PC-3 (cell line): ENCODE data around the gene NUDT3.

Experiments used
- CTCF ChIP-seq: fragments of 300-600 bp; sonication (generic); conservative IDR thresholded peaks from 2 replicates; pipeline ENCODE4 v1.5.1; 2017; ENCODE audit warnings: antibody characterized with exemption, low read depth, mild to moderate bottlenecking, low read length
- EZH2 ChIP-seq: fragments of 300-600 bp; sonication (generic); IDR thresholded peaks from one replicate; pipeline ENCODE4 v1.6.1; 2017; ENCODE audit warnings: antibody characterized with exemption, mild to moderate bottlenecking, low read length; ENCODE audit not compliant: unreplicated experiment
- EZH2phosphoT487 ChIP-seq: fragments of 300-600 bp; sonication (generic); IDR thresholded peaks from 2 replicates; pipeline ENCODE4 v1.6.1; 2018; ENCODE audit warnings: mild to moderate bottlenecking, antibody characterized with exemption, low read length, borderline replicate concordance

GRCh38 chr6:34340906-34341480 lies 51.5 kb downstream of the NUDT3 start:
- TF ChIP-seq CTCF: no peak
- no peak for TF ChIP-seq EZH2
- TF ChIP-seq EZH2phosphoT487: no peak
